Measurements from ENCODE around the gene TEX44.

TEX44 gene

GRCh38 chr2:231613663-231614558 is 21.2 kb downstream of the TEX44 start:
- Histone ChIP-seq H3K36me3 (ENCODE audit: control insufficient read depth, insufficient read depth, low read length) (no peaks in the 10 kb centered on the region), H3K27me3 (ENCODE audit: control insufficient read depth, insufficient read depth, low read length) (no peaks in the 10 kb centered on the region), H3K4me1 (ENCODE audit: control insufficient read depth, insufficient read depth, low read length) (peaks cover 43% of the 10 kb centered on the region), H3K9ac (ENCODE audit: low read length) (peak overlapping the region; percentile 93), H3K9me3 (ENCODE audit: control insufficient read depth, low read length) (no peaks in the 10 kb centered on the region), H3K4me3 (ENCODE audit: low read length) (peak overlapping the region; percentile 52)

DNA sequence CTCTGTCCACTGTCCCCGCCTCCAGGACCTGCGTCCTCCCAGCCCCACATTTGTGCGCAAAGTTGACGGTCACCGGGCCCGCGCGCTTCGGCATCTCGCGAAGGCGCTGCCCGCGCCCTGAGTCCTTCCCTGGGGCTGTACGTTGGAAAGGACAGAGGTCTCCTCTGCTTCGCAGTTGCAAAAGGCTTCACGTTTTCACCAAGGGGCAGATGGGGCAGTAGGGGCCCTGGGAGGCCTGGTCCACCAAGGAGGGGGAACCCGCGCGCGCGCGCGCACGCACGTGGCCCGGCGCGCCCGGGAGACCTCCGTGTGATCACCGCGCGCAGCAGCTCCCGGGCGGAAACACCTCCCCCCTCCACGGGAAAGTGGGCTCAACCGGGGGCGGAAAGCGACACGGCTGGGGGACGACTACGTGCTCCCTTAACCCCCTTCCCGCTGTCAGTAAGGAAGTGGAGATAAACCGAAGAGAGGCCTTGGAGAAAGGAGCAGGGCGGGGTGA is 21.9 kb downstream of the TEX44 start:
- Histone ChIP-seq H3K27me3 (ENCODE audit: control insufficient read depth, insufficient read depth, low read length) (no peaks in the 10 kb centered on the region), H3K4me1 (ENCODE audit: control insufficient read depth, insufficient read depth, low read length) (peaks cover 43% of the 10 kb centered on the region), H3K4me3 (ENCODE audit: low read length) (peak overlapping the region; percentile 52), H3K9ac (ENCODE audit: low read length) (peak overlapping the region; percentile 93), H3K9me3 (ENCODE audit: control insufficient read depth, low read length) (no peaks in the 10 kb centered on the region), H3K36me3 (ENCODE audit: control insufficient read depth, insufficient read depth, low read length) (no peaks in the 10 kb centered on the region)

GRCh38 chr2:231615058-231615671 is 22.5 kb downstream of the TEX44 start:
- H3K4me3 ChIP-seq (ENCODE audit: low read length), result peak overlapping the region; percentile 52
- H3K27me3 ChIP-seq (ENCODE audit: control insufficient read depth, insufficient read depth, low read length), result no peaks in the 10 kb centered on the region
- H3K9me3 ChIP-seq (ENCODE audit: control insufficient read depth, low read length), result no peaks in the 10 kb centered on the region
- H3K4me1 ChIP-seq (ENCODE audit: control insufficient read depth, insufficient read depth, low read length), result peaks cover 43% of the 10 kb centered on the region
- H3K36me3 ChIP-seq (ENCODE audit: control insufficient read depth, insufficient read depth, low read length), result no peaks in the 10 kb centered on the region
- H3K9ac ChIP-seq (ENCODE audit: low read length), result peak overlapping the region; percentile 93

GRCh38 chr2:231616296-231616695 is 23.6 kb downstream of the TEX44 start:
- Histone ChIP-seq H3K9ac (ENCODE audit: low read length) (no peak overlapping the region), H3K9me3 (ENCODE audit: control insufficient read depth, low read length) (no peaks in the 10 kb centered on the region), H3K36me3 (ENCODE audit: control insufficient read depth, insufficient read depth, low read length) (no peaks in the 10 kb centered on the region), H3K4me3 (ENCODE audit: low read length) (no peak overlapping the region), H3K4me1 (ENCODE audit: control insufficient read depth, insufficient read depth, low read length) (peaks cover 46% of the 10 kb centered on the region), H3K27me3 (ENCODE audit: control insufficient read depth, insufficient read depth, low read length) (no peaks in the 10 kb centered on the region)

DNA sequence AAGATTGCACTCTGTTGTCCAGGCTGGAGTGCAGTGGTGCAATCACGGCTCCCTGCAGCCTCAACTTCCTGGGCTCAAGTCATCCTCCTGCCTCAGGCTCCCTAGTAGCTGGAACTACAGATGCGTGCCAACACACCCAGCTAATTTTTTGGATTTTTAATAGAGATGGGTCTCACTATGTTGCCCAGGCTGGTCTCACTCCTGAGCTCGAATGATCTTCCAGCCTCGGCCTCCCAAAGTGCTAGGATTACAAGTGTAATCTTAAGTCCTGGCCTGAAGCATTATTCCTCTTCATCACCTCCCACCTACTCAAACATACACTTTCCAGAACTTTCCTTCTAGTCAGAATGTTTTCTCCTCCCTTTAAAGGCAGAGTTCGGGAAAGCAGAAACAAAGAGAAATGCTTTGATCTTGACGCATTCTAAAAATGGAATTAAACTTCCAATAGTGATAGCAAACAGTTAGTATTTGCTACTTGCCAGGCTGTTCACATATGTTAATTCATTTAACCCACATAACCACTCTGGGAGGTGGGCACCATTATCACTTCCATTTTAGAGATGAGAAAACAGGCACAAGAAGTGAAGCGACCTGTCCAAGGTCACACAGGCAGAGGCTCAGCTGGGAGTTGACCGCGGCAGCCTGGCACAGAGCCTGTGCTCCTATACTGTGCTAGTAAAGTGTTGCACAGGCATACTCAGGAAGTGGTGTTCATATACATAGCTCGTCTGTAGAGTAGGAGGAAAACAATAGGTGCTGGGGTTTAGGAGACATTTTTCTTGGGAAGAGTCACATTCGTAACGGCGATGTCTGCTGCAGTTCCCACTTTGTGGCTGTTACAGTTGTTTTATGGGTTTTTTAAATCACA is 24.6 kb downstream of the TEX44 start:
- H3K36me3 ChIP-seq (ENCODE audit: control insufficient read depth, insufficient read depth, low read length), result no peaks in the 10 kb centered on the region
- no peak overlapping the region for H3K9ac ChIP-seq (ENCODE audit: low read length)
- H3K4me3 ChIP-seq (ENCODE audit: low read length), result no peak overlapping the region
- H3K4me1 ChIP-seq (ENCODE audit: control insufficient read depth, insufficient read depth, low read length), result peaks cover 39% of the 10 kb centered on the region
- no peaks in the 10 kb centered on the region for H3K9me3 ChIP-seq (ENCODE audit: control insufficient read depth, low read length)
- H3K27me3 ChIP-seq (ENCODE audit: control insufficient read depth, insufficient read depth, low read length), result no peaks in the 10 kb centered on the region

- Histone ChIP-seq H3K4me3 (ENCODE audit: low read length) (no peak overlapping the region), H3K9me3 (ENCODE audit: control insufficient read depth, low read length) (no peaks in the 10 kb centered on the region), H3K9ac (ENCODE audit: low read length) (peak overlapping the region; percentile 25)
These were observed 28.6 kb downstream of the TEX44 start for GRCh38 chr2:231621051-231621879.

DNA sequence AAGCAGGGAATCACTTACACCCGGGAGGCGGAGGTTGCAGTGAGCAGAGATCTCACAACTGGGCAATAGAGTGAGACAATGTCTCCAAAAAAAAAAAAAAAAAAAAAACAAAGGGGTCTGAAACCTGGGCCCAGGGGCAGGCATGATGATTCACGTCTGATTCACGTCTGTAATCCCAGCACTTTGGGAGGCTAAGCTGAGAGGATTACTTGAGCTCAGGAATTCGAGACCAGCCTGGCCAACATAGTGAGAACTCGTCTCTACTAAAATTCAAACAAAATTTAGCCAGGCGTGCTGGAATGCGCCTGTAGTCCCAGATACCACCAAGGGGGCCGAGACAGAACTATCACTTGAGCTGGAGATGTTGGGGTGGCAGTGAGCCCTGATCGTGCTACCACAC is 30.3 kb downstream of the TEX44 start:
- Histone ChIP-seq H3K4me1 (ENCODE audit: control insufficient read depth, insufficient read depth, low read length) (peaks cover 10% of the 10 kb centered on the region), H3K9ac (ENCODE audit: low read length) (no peak overlapping the region), H3K9me3 (ENCODE audit: control insufficient read depth, low read length) (no peaks in the 10 kb centered on the region), H3K4me3 (ENCODE audit: low read length) (no peak overlapping the region), H3K36me3 (ENCODE audit: control insufficient read depth, insufficient read depth, low read length) (no peaks in the 10 kb centered on the region), H3K27me3 (ENCODE audit: control insufficient read depth, insufficient read depth, low read length) (no peaks in the 10 kb centered on the region)

More at GRCh38 chr2:231621051-231621879, 28.6 kb downstream of the TEX44 start:
- Histone ChIP-seq H3K27me3 (ENCODE audit: control insufficient read depth, insufficient read depth, low read length) (no peaks in the 10 kb centered on the region), H3K36me3 (ENCODE audit: control insufficient read depth, insufficient read depth, low read length) (no peaks in the 10 kb centered on the region), H3K4me1 (ENCODE audit: control insufficient read depth, insufficient read depth, low read length) (peaks cover 10% of the 10 kb centered on the region)

- Histone ChIP-seq H3K4me3 (ENCODE audit: low read length) (no peak overlapping the region), H3K4me1 (ENCODE audit: control insufficient read depth, insufficient read depth, low read length) (peaks cover 1% of the 10 kb centered on the region), H3K36me3 (ENCODE audit: control insufficient read depth, insufficient read depth, low read length) (no peaks in the 10 kb centered on the region), H3K9ac (ENCODE audit: low read length) (no peak overlapping the region), H3K9me3 (ENCODE audit: control insufficient read depth, low read length) (no peaks in the 10 kb centered on the region), H3K27me3 (ENCODE audit: control insufficient read depth, insufficient read depth, low read length) (no peaks in the 10 kb centered on the region)
These were observed 33.8 kb downstream of the TEX44 start for GRCh38 chr2:231626449-231626848.

GRCh38 chr2:231627384-231628120 is 34.9 kb downstream of the TEX44 start:
- no peaks in the 10 kb centered on the region for H3K4me1 ChIP-seq (ENCODE audit: control insufficient read depth, insufficient read depth, low read length)
- no peak overlapping the region for H3K4me3 ChIP-seq (ENCODE audit: low read length)
- no peaks in the 10 kb centered on the region for H3K9me3 ChIP-seq (ENCODE audit: control insufficient read depth, low read length)
- no peaks in the 10 kb centered on the region for H3K27me3 ChIP-seq (ENCODE audit: control insufficient read depth, insufficient read depth, low read length)
- no peak overlapping the region for H3K9ac ChIP-seq (ENCODE audit: low read length)
- H3K36me3 ChIP-seq (ENCODE audit: control insufficient read depth, insufficient read depth, low read length), result no peaks in the 10 kb centered on the region

DNA sequence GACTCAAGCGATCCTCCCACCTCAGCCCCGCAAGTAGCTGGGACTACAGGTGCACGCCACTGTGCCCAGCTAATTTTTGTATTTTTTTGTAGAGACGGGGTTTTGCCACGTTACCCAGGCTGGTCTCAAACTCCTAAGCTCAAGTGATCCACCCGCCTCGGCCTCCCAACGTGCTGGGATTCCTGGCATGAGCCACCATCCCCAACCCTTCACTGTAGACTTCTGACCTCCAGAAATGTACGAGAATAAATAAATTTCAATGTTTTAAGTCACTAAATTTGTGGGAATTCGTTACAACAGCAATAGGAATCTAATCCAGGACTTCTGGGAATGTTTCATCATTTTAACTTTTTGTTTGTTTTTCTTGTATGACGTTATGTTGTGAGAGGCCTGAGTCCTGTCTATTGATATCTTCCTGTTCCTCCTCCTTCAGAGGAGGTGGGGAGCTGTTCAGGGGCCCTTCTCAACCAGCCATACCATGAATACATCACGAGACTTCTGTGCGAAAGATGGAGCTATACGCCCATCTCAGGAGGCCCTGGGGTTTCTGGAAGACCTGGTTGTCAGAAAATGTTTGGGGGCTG is 40.0 kb downstream of the TEX44 start:
- H3K27me3 ChIP-seq (ENCODE audit: control insufficient read depth, insufficient read depth, low read length), result no peaks in the 10 kb centered on the region
- peaks cover 8% of the 10 kb centered on the region for H3K4me1 ChIP-seq (ENCODE audit: control insufficient read depth, insufficient read depth, low read length)
- H3K9me3 ChIP-seq (ENCODE audit: control insufficient read depth, low read length), result no peaks in the 10 kb centered on the region

More for the DNA sequence above, 40.0 kb downstream of the TEX44 start:
- Histone ChIP-seq H3K36me3 (ENCODE audit: control insufficient read depth, insufficient read depth, low read length) (no peaks in the 10 kb centered on the region), H3K9ac (ENCODE audit: low read length) (no peak overlapping the region), H3K4me3 (ENCODE audit: low read length) (no peak overlapping the region)
